Stimulated activated CD8-positive, alpha-beta memory T cell treated with anti-CD3 and anti-CD28 coated beads, Interleukin-15, amount 100 ng/mL, for 24 hours (primary cell): ENCODE results near the gene CCR7.

Experiments
- DNase-seq: peaks from one replicate; pipeline ENCODE4 v3.0.0-alpha.2; 2020; ENCODE audit warnings: low read depth

Gene CCR7

GRCh38 chr17:40535924-40536294, 29.4 kb downstream of the CCR7 start:
- DNase-seq: no peak

GRCh38 chr17:40535438-40535837, 29.8 kb downstream of the CCR7 start:
- no peak for DNase-seq

DNA sequence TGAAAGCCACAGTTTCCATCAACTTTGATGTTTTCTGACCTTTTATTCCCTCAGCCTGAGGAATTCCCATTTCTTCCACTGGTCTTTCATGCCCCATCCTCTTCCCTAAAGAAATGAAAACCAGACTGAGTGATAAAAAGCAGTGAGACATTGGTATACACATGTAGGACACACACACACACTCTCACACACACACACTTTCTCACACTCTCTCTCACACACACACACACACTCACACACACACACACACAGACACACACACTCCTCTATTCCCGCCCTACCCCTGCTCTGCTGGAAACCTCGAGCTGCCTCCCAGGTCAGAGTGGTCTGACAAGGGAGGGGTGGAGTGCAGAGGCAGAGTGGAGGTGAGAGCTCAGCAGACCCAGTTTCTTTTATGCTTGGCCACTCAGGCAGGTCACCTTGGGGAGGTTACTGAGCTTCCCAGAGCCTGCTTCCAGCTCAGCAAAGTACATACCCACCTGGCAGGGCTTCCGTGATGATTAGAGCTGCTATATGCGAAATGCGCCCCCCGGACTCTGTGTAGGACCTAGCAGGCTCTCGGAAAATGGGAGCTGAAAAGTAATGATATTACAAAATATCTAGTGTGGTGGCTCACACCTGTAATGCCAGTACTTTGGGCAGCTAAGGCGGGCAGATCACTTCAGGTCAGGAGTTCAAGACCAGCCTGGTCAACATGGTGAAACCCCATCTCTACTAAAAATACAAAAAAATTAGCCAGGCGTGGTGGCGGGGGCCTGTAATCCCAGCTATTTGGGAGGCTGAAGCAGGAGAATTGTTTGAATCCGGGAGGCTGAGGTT, 30.7 kb downstream of the CCR7 start:
- DNase-seq: no peak

DNA sequence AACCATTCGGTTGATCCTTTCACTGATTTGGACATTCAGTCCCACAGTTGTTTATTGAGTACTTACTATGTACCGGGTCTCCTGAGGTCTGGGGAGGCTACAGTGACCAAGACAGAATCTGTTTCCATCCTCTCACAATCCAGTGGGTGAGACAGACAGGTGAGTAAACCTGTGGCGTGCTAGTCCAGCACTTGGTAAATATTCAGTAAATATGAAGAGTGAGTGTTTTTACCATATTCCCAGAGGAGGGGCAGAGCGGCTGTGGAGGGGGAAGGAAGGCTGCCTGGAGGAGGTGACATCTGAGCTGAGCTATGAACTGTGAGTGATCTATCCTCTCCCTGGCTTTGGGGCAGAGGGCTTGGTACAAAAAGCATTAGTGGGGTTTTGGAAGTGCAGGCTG, 31.4 kb downstream of the CCR7 start:
- DNase-seq: no peak

GRCh38 chr17:40532520-40533253, 32.6 kb downstream of the CCR7 start:
- no peak for DNase-seq

DNA sequence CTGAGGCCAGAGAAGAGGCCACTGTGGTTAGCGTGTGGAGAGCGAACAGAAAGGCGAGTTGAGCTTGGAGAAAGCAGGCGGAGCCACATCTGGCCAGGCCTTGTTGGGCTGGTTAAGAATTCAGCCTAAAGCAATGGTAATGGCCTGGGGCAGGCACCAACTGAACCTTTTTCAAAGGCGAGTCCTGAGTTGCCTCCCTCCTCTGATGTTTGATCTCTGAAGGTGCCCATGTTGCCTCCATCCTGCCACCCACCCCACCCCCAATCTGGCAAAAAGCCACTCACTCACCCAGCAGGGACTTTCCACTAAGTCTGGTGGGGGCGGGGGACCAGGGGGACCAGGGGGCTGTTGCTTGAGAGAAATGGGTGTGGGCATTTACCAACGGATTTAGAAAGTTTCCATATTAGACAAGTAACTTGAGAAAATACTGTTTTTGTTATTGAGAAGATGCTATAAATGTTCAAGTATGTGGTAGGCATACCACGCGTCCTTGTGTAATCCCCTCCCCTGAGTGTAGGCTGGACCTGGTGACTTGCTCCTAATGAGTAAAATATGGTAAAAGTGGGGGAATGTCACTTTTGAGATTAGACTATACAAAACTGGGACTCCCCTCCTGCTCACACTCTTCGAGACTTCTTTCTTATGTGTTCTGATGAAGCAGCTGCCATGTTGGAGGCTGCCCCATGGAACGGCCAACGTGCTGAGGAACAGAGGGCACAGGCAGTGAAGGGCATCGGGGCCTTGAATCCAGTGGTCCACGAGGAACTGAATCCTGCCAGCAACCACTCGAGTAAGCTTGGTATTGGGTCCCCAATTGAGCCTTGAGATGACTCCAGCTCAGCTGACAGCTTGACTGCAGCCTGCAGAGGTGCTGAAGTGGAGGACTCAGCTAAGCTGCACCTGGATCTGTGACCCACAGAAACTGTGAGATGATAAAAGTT, 34.0 kb downstream of the CCR7 start:
- peak; percentile 53 for DNase-seq

DNA sequence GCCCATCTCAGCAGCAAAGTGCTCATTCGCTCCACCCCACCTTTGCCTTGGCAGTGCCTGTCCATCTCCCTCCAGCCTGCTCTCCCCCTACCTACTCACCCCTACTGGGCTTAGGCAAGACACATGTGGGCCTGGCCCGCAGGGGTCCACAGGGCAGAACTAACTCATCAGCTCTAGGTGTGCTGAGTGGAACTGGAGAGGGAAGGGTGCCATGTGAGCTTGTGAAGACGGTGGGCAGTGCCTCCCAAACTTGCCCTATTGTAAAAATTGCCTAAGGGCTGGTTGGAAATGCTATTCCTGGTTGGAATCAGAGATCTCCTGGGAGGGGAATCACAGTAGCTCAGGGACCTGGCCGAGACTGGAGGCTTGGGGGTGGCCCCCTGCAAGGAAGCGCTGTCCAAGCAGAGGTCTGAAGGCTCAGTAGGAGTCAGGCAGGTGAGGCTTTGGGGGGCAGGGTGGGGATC, 34.7 kb downstream of the CCR7 start:
- DNase-seq: no peak

- no peak for DNase-seq
Observed at GRCh38 chr17:40529991-40530390, 35.3 kb downstream of the CCR7 start.

DNA sequence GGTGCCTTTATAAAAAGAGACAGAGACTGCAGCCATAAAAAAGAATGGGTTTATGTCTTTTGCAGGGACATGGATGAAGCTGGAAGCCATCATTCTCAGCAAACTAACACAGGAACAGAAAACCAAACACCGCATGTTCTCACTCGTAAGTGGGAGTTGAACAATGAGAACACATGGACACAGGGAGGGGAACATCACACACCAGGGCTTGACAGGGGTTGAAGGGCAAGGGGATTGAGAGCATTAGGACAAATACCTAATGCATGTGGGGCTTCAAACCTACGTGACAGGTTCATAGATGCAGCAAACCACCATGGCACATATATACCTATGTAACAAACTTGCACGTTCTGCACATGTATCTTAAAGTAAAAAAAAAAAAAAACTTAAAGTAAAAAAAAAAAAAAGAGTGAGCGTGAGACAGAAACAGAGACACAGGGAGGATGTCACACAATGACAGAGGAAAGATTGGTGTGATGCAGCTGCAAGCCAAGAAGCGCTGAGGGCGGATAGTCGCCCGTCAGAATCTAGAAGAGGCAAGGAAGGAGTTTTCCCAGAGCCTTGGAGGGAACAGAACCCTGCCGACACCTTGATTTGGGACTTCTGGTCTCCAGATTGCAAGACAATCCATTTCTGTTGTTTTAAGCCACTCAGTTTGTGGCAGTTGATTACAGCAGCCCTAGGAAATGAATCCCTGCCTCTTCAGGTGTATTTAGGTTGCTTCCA, 36.4 kb downstream of the CCR7 start:
- DNase-seq: no peak

DNA sequence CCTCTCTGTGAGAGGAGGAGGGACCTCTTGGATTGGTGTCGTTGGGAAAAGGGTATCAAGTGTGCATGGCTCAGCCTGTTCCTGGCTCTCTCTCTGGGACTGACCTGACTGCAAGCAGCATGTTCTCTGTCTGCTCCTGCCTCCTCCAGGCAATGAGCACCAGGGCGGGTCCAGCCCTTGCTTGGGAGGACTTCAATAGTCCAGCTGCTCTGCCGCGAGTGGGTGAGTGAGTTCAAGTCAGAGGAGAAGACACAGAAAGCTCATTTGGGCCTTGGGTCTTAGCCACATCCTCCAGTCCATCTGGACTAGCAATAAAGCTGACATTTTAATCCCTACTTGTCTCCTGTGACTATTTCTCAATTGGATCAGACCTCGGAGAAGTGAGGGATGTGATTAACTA, 38.6 kb downstream of the CCR7 start:
- DNase-seq: no peak

GRCh38 chr17:40525294-40525693, 40.0 kb downstream of the CCR7 start:
- no peak for DNase-seq

DNA sequence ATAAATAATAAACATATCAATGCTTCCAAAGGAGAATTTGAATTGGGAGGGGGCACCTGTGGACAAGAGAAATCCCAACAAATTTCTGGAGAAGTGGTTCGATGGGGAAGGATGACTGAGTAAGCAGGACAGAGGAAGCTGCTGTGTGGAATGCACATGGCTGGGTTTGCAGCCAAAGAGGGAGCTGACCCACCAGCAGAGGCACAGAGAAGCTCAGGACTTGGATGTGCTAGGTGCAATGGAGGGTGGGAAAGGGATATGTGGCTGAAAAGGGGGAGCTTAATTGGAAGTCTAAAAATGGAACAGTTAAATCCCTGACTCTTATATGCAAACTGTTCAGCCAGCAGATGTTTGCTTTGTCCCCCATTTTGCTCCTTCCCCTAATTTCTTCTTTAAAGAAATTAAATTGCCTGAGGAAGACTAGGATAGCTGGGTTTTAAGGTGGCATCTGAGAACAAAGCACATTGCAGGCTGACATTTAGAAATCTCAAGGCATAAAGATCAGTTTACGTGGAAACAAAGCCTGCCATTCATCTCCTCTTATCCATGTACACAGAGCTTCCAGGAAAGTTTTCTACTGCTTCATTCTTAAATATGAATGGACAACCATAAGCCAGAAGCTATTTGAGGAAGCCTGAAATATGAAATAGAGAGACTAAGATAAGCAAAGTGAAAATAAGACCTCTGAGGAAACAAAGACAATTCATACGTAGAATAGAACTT, 40.9 kb downstream of the CCR7 start:
- no peak for DNase-seq

DNA sequence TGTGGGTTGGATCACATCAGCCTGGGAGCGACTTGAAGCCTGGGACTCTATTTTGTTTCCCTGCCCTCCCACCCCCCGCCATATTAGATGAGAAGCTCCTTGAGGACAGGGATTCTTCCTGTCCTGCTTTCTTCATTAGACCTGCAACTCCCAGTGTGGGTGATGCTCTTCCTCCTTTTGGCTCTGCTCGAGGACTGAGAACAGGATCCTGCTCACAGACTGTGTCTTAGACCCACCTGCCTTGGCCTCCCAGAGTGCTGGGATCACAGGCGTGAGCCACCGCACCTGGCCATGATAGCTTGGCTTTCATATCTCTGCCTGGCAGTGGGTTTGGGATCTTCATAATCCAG, 42.3 kb downstream of the CCR7 start:
- no peak for DNase-seq

- no peak for DNase-seq
Observed at GRCh38 chr17:40522250-40522960, 42.9 kb downstream of the CCR7 start.

DNA sequence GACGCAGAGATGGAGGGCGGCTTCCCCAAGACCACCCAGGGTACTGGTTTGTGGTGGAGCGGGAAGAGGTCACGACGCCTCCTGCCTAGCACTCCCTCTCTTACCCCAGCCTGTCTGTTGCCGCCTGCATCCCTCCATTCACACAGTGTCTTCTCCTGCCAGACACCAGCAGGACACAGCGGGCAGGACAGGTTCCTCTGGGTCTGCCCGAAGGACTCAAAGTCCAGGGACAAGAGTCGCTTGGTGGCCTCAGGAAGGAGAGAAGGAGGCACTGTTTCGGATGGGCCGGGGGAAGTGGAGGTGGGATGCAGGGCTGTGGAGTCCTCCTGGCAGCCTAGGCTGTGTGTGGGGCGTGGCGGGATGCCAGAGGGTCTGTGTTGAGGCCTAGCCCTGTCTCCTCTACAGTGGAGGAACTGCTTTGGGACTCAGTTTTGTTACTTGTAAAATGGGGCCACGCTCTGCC, 44.2 kb downstream of the CCR7 start:
- no peak for DNase-seq

GRCh38 chr17:40519089-40519775, 46.0 kb downstream of the CCR7 start:
- DNase-seq: no peak

DNA sequence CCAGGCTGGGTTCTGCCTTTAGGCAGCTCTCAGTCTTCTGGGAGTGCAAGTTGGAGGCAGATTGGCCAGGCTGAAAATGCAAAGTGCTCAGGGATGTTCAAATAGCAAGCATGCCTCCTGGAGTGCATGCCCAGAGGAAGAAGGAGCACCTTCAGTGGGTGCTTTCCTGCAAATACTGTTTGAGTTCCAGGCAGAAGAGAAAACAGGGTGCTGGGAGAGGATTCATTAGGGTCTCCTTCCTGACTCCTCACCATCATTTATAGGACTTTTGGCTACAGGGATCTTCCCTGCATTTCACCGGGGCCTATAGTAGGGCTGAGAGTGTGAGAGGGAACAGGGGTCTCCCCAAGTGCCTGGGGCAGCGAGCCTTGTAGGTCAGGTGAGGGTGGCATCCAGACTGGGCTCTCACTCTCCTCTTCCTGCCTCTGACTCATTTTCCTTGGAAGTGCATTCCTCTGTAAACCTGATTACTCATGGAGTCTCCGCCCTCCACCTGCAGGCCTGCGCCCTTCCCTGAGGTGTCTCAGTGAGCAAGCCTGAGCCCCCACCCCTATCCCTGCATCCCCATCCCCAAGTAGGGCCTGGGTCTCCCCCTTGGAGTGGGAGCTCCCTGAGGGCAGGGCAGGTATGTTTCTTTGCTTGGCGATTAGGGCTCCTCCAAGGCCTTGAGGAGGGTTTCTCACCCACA, 46.7 kb downstream of the CCR7 start:
- no peak for DNase-seq

- DNase-seq: no peak
Observed at GRCh38 chr17:40517981-40518380, 47.3 kb downstream of the CCR7 start.

- DNase-seq: no peak
Observed at GRCh38 chr17:40517286-40517662, 48.0 kb downstream of the CCR7 start.
